Lower leg skin (tissue), 3 donors: ENCODE measurements around the gene EHD4.

ENCODE experiments used
- POLR2A ChIP-seq, 2 donors: fragments of 450-650 bp; IDR thresholded peaks; one replicate each; pipeline ENCODE4 v1.6.1; 2016 to 2017; ENCODE audit warnings: antibody characterized with exemption in 2 of 2, mild to moderate bottlenecking in 1 of 2, moderate library complexity in 1 of 2
- TF ChIP-seq, protein P1 (sequence below), 3 donors: fragments of 450-650 bp; IDR thresholded peaks; one replicate each; pipeline ENCODE4 v1.5.1; 2016; ENCODE audit warnings: antibody characterized with exemption in 3 of 3, mild to moderate bottlenecking in 3 of 3, moderate library complexity in 2 of 3

DNA sequence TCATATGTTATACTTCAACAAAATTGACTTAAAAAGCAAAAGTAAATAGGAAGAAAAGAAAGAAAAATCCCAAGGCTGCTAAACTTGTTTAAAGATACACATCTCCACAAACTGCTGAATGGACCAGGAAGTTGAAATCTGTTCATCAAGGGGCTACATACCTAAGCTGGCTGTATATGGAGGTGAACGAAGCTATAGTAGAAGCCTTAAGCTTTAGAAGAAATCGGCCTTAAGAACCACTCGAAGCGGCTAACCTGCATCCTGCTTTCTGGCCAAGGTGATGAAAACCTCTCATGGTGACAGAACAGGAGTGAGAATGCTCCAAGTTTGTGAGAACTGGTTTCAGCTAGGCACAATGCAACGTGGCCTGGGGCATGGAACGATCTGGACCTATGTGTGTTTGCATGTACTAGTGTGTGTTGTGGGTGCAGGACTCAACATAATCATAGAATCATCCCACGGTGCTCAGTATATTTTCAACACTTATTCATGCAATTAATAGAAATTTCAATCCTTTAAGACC is 47.2 kb downstream of the EHD4 start:
- TF ChIP-seq, protein P1, sequence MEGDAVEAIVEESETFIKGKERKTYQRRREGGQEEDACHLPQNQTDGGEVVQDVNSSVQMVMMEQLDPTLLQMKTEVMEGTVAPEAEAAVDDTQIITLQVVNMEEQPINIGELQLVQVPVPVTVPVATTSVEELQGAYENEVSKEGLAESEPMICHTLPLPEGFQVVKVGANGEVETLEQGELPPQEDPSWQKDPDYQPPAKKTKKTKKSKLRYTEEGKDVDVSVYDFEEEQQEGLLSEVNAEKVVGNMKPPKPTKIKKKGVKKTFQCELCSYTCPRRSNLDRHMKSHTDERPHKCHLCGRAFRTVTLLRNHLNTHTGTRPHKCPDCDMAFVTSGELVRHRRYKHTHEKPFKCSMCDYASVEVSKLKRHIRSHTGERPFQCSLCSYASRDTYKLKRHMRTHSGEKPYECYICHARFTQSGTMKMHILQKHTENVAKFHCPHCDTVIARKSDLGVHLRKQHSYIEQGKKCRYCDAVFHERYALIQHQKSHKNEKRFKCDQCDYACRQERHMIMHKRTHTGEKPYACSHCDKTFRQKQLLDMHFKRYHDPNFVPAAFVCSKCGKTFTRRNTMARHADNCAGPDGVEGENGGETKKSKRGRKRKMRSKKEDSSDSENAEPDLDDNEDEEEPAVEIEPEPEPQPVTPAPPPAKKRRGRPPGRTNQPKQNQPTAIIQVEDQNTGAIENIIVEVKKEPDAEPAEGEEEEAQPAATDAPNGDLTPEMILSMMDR (IDR thresholded peaks at IDR 0.05): no peak
- TF ChIP-seq POLR2A (IDR thresholded peaks at IDR 0.05): no peak
